ENCODE data around the gene SLC35G3.

GRCh38 chr17:35184274-35184673 lies 9.9 kb downstream of the SLC35G3 start:
- TF ChIP-seq CTCF (IDR thresholded peaks at IDR 0.05; ENCODE audit: low read depth, low read length) (0 out of 2 replicates have a peak, but pooled peaks have one; percentile 12), EZH2phosphoT487 (IDR thresholded peaks at IDR 0.05; ENCODE audit: low read depth) (no peak)
